ENCODE measurements around the gene PEX10.
A peak's percentile ranks its signal among the peaks of the same experiment; 100 is the strongest.

Gene PEX10

GRCh38 chr1:2384941-2385481, 27.4 kb downstream of the PEX10 start:
- ChIA-PET CTCF (interaction anchor here (1.0 to 21.2 kb wide), 4 partner anchors 15 to 210 kb away, joined by 3 to 891 read pairs (median 4); partner anchors contain the start of gene FAAP20), POLR2A (interaction anchor here (0.7 kb wide), 1 partner anchor 186 kb away, joined by 3 read pairs; no protein-coding TSS in a partner anchor)
- no peak for TF ChIP-seq CTCF (IDR thresholded peaks at IDR 0.05; ENCODE audit: insufficient read depth, low read length, missing control alignments)
- no peak for DNase-seq (ENCODE audit: low read depth, low spot score)
- no peak overlapping the region for H3K4me3 ChIP-seq (ENCODE audit: low read depth, low read length)

DNA sequence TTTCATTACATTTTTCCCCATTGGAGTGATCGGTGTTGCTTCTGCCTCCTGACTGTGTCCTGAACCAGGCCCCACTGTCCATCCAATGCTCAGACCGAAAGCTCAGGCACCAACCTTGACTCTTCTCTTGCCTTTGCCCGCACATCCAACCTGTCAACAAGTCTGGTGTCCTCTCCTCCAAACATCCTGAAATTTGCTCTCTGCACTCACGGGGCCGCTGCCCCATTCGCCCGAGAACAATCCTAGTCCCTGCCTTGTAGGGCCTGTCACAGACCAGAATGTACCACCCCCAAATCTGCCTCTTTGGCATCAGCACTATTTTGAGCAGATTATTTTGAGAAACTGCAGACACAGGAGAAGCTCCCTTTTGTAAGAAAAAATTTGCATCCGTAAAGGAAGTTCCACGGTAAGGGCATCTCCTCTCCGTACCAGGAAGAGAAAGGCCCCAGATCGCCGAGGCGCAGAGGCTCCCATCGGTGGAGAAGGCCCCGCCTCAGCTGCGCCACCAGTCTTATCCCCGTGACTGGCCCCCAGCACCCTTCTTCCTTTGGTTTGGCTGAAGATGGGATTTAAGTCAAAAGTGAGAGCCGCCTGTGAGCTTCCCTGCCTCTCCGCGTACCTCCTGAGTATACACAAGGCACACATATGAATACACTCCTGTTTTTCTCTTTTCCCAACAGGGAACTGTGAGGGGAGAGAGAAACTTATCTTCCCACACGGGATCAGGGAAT, 28.1 kb downstream of the PEX10 start:
- no peak overlapping the region for H3K4me3 ChIP-seq (ENCODE audit: low read depth, low read length)
- DNase-seq (ENCODE audit: low read depth, low spot score) = no peak
- CTCF ChIA-PET = interaction anchor here (1.0 to 21.2 kb wide), 10 partner anchors 14 to 1040 kb away, joined by 3 to 891 read pairs (median 4); partner anchors contain the start of gene FAAP20
- no peak for TF ChIP-seq CTCF (IDR thresholded peaks at IDR 0.05; ENCODE audit: insufficient read depth, low read length, missing control alignments)
- POLR2A ChIA-PET = interaction anchor here (0.7 kb wide), 1 partner anchor 185 kb away, joined by 3 read pairs; no protein-coding TSS in a partner anchor

DNA sequence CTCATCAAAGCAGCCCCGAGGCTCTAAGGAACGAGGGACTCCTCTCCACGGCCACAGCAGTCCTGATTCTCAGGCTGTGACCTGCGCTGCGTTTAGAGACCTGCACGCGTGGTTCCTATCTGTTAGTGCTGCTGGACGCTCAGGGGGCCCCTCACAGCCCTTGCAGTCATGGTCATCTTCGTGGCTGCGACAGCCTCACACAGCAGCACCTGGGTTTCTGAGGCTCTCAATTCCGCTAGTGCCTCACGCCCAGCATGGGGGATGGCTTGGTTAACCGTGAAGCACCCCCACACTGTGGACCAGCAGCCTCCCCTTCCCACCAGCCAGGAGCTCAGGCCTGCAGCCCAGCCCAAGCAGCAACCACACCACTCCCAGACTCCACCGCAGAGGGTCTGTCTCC, 28.8 kb downstream of the PEX10 start:
- no peak overlapping the region for H3K4me3 ChIP-seq (ENCODE audit: low read depth, low read length)
- DNase-seq (ENCODE audit: low read depth, low spot score) = no peak
- ChIA-PET POLR2A (no interaction called here), CTCF (interaction anchor here (1.0 to 21.2 kb wide), 9 partner anchors 14 to 1041 kb away, joined by 3 to 891 read pairs (median 4); partner anchors contain the start of gene FAAP20)
- TF ChIP-seq CTCF (IDR thresholded peaks at IDR 0.05; ENCODE audit: insufficient read depth, low read length, missing control alignments) = no peak

GRCh38 chr1:2382621-2383361, 29.6 kb downstream of the PEX10 start:
- no peak overlapping the region for H3K4me3 ChIP-seq (ENCODE audit: low read depth, low read length)
- TF ChIP-seq CTCF (IDR thresholded peaks at IDR 0.05; ENCODE audit: insufficient read depth, low read length, missing control alignments) = peak; percentile 68
- ChIA-PET CTCF (interaction anchor here (0.7 to 21.2 kb wide), 36 partner anchors 7 to 1042 kb away, joined by 3 to 891 read pairs (median 4); partner anchors contain the start of genes FAAP20, MORN1, RER1 and SKI), POLR2A (interaction anchor here (1.3 to 1.6 kb wide), 3 partner anchors 154 to 188 kb away, joined by 6 to 11 read pairs (median 9); partner anchors contain the start of genes FAAP20 and SKI)
- DNase-seq (ENCODE audit: low read depth, low spot score) = no peak

- no peak overlapping the region for H3K4me3 ChIP-seq (ENCODE audit: low read depth, low read length)
- ChIA-PET CTCF (interaction anchor here (0.6 to 21.2 kb wide), 44 partner anchors 8 to 266 kb away, joined by 3 to 891 read pairs (median 4); partner anchors contain the start of genes FAAP20, MORN1, RER1 and SKI), POLR2A (interaction anchor here (0.7 to 1.6 kb wide), 6 partner anchors 150 to 187 kb away, joined by 4 to 11 read pairs (median 6); partner anchors contain the start of genes FAAP20 and SKI)
- peak; percentile 99 for TF ChIP-seq CTCF (IDR thresholded peaks at IDR 0.05; ENCODE audit: insufficient read depth, low read length, missing control alignments)
- peak; percentile 21 for DNase-seq (ENCODE audit: low read depth, low spot score)
Measured at GRCh38 chr1:2381741-2382620, 30.4 kb downstream of the PEX10 start.

All from AG04449 (cell line).